Vagina (tissue), 2 donors: Measurements from ENCODE around the gene TAF9B. TPM values are rescaled to one million over a fixed set of nuclear protein-coding genes. Genes with fewer than 3 reads are reported as not detected.
"Not testable (repeated sequence)": the region's sequence is repeated elsewhere in the genome, so short reads cannot be mapped to it uniquely, and the experiment has no call there.

Experiments
- DNase-seq, 2 donors: peaks; one replicate each; pipeline ENCODE4 v3.0.0-alpha.2; 2017; ENCODE audit errors: extremely low spot score in 2 of 2
- H3K27ac ChIP-seq: fragments of 200-600 bp; sonication (generic); one replicate; pipeline ENCODE4 v1.5.1; 2019
- H3K27me3 ChIP-seq: fragments of 200-600 bp; sonication (generic); one replicate; pipeline ENCODE4 v1.5.1; 2019
- H3K36me3 ChIP-seq, 2 donors: fragments of 200-600 bp; sonication (generic); one replicate each; pipeline ENCODE4 v1.5.1; 2017 to 2019
- H3K4me1 ChIP-seq: fragments of 200-600 bp; sonication (generic); one replicate; pipeline ENCODE4 v1.5.1; 2019
- H3K4me3 ChIP-seq, 2 donors: fragments of 200-600 bp; sonication (generic); 1 replicate in 1 of 2; 2 replicates in 1 of 2; pipeline ENCODE4 v1.5.1; 2016 to 2019
- H3K9me3 ChIP-seq: fragments of 200-600 bp; sonication (generic); one replicate; pipeline ENCODE4 v1.5.1; 2019
- CTCF ChIP-seq, 3 experiments: fragments of 450-650 bp in 2 of 3; fragments of 200-600 bp in 1 of 3; sonication (generic) in 1 of 3; IDR thresholded peaks; one replicate each; pipeline ENCODE4 v1.5.1; 2017 to 2019; ENCODE audit warnings: antibody characterized with exemption in 3 of 3, mild to moderate bottlenecking in 2 of 3, moderate library complexity in 2 of 3
- POLR2A ChIP-seq, 2 donors: fragments of 450-650 bp; IDR thresholded peaks; one replicate each; pipeline ENCODE4 v1.6.1; 2017; ENCODE audit warnings: antibody characterized with exemption in 2 of 2, mild to moderate bottlenecking in 2 of 2, moderate library complexity in 2 of 2
- POLR2AphosphoS5 ChIP-seq, 2 donors: sonication (generic); formaldehyde crosslinking; IDR thresholded peaks; one replicate each; pipeline ENCODE4 v1.9.0; 2017; ENCODE audit warnings: antibody characterized with exemption in 2 of 2, mild to moderate bottlenecking in 2 of 2, low read depth in 1 of 2; ENCODE audit not compliant: insufficient read depth in 1 of 2
- intact Hi-C: fragments of 100-400 bp; cut with DNase I; formaldehyde crosslinking; loops from one replicate; pipeline ENCODE4 v1.15.1; 2023
- total RNA-seq: library from RNA; depleted of rRNA; stranded (reverse); fragments of >200 nt; gene quantifications from one replicate; pipeline ENCODE4 v1.2.3, GENCODE V29; 2016

Gene TAF9B
- total RNA-seq, 1 donor from 2014 or later = 14.2 TPM

- no peak for DNase-seq
- H3K36me3 ChIP-seq = no peaks in the 10 kb centered on the region
- no peaks in the 10 kb centered on the region for H3K9me3 ChIP-seq
- H3K4me3 ChIP-seq = no peak overlapping the region
- TF ChIP-seq CTCF (IDR thresholded peaks at IDR 0.05) = no peak
- no peak for TF ChIP-seq POLR2AphosphoS5 (IDR thresholded peaks at IDR 0.05; ENCODE audit: insufficient read depth in 1 of 2, low read depth in 1 of 2)
- no peak for TF ChIP-seq POLR2A (IDR thresholded peaks at IDR 0.05)
- intact Hi-C loops = no loop called here
- H3K27ac ChIP-seq = no peak overlapping the region
- H3K4me1 ChIP-seq = no peaks in the 10 kb centered on the region
- H3K27me3 ChIP-seq = no peaks in the 10 kb centered on the region
Measured at GRCh38 chrX:78165425-78165824, 26.0 kb upstream of the TAF9B start.

- intact Hi-C loops, DNase-seq: not testable (repeated sequence)
Measured at GRCh38 chrX:78163175-78163574, 23.7 kb upstream of the TAF9B start.

GRCh38 chrX:78160711-78161110 is 21.3 kb upstream of the TAF9B start:
- H3K27ac ChIP-seq, H3K4me3 ChIP-seq, H3K36me3 ChIP-seq, DNase-seq, H3K4me1 ChIP-seq, intact Hi-C loops, H3K9me3 ChIP-seq, H3K27me3 ChIP-seq: not testable (repeated sequence)

More at GRCh38 chrX:78163175-78163574, 23.7 kb upstream of the TAF9B start:
- not testable (repeated sequence) for H3K4me3 ChIP-seq, H3K9me3 ChIP-seq, H3K36me3 ChIP-seq, H3K27ac ChIP-seq, H3K27me3 ChIP-seq, H3K4me1 ChIP-seq

GRCh38 chrX:78157846-78158245 is 18.4 kb upstream of the TAF9B start:
- DNase-seq, intact Hi-C loops, H3K4me1 ChIP-seq, H3K9me3 ChIP-seq, H3K27ac ChIP-seq, H3K4me3 ChIP-seq, H3K36me3 ChIP-seq, H3K27me3 ChIP-seq: not testable (repeated sequence)

- DNase-seq, H3K27ac ChIP-seq, H3K4me1 ChIP-seq, H3K9me3 ChIP-seq, H3K27me3 ChIP-seq, H3K36me3 ChIP-seq, H3K4me3 ChIP-seq, intact Hi-C loops: not testable (repeated sequence)
Measured at GRCh38 chrX:78157373-78157772, 17.9 kb upstream of the TAF9B start.

GRCh38 chrX:78147002-78147540 is 7.6 kb upstream of the TAF9B start:
- H3K27me3 ChIP-seq, H3K4me3 ChIP-seq, H3K27ac ChIP-seq, H3K9me3 ChIP-seq, DNase-seq, intact Hi-C loops, H3K4me1 ChIP-seq, H3K36me3 ChIP-seq: not testable (repeated sequence)

- H3K27ac ChIP-seq = no peak overlapping the region
- no peaks in the 10 kb centered on the region for H3K27me3 ChIP-seq
- H3K4me3 ChIP-seq = peak overlapping the region in 1 of 2 donors; percentile 57
- no peaks in the 10 kb centered on the region for H3K36me3 ChIP-seq
- TF ChIP-seq POLR2AphosphoS5 (IDR thresholded peaks at IDR 0.05; ENCODE audit: insufficient read depth in 1 of 2, low read depth in 1 of 2) = no peak
- DNase-seq = no peak
- no peaks in the 10 kb centered on the region for H3K9me3 ChIP-seq
- no peaks in the 10 kb centered on the region for H3K4me1 ChIP-seq
- intact Hi-C loops = no loop called here
Measured at GRCh38 chrX:78140206-78140605, 756 bp upstream of the TAF9B start.

- no peak for TF ChIP-seq POLR2A (IDR thresholded peaks at IDR 0.05)
- TF ChIP-seq CTCF (IDR thresholded peaks at IDR 0.05) = no peak
- TF ChIP-seq POLR2AphosphoS5 (IDR thresholded peaks at IDR 0.05; ENCODE audit: insufficient read depth in 1 of 2, low read depth in 1 of 2) = no peak
- H3K27ac ChIP-seq = no peak overlapping the region
- no peaks in the 10 kb centered on the region for H3K27me3 ChIP-seq
- H3K9me3 ChIP-seq = no peaks in the 10 kb centered on the region
- no peak for DNase-seq
- intact Hi-C loops = no loop called here
- no peak overlapping the region for H3K4me3 ChIP-seq
- H3K36me3 ChIP-seq = no peaks in the 10 kb centered on the region
- no peaks in the 10 kb centered on the region for H3K4me1 ChIP-seq
Measured at GRCh38 chrX:78133238-78133960, 6.1 kb downstream of the TAF9B start.
